Smooth muscle cell (in vitro differentiated cells): ENCODE data around the gene ZNF423. TPM values are rescaled to one million over a fixed set of nuclear protein-coding genes. Genes with fewer than 3 reads are reported as not detected.

Source experiments
- DNase-seq: peaks from one replicate; lab custom pipeline; 2025; ENCODE audit not compliant: unreplicated experiment; lab: John Stamatoyannopoulos, UW
- H2AFZ ChIP-seq: fragments of 200-600 bp; sonication (generic); 2 replicates; pipeline ENCODE4 v1.6.0; 2016; ENCODE audit warnings: antibody characterized with exemption, low read depth, mild to moderate bottlenecking
- H3F3A ChIP-seq: fragments of 200-600 bp; sonication (generic); 2 replicates; pipeline ENCODE4 v1.6.0; 2017; ENCODE audit warnings: antibody characterized with exemption, low read depth
- H3K27ac ChIP-seq: fragments of 200-600 bp; sonication (generic); 2 replicates; pipeline ENCODE4 v1.5.1; 2016; ENCODE audit warnings: low read depth, mild to moderate bottlenecking
- H3K27me3 ChIP-seq: fragments of 200-600 bp; sonication (generic); 2 replicates; pipeline ENCODE4 v1.6.1; 2016; ENCODE audit warnings: low read depth, mild to moderate bottlenecking
- H3K36me3 ChIP-seq: fragments of 200-600 bp; sonication (generic); 2 replicates; pipeline ENCODE4 v1.5.1; 2016; ENCODE audit warnings: low read depth
- H3K4me1 ChIP-seq: fragments of 200-600 bp; sonication (generic); 2 replicates; pipeline ENCODE4 v1.5.1; 2016; ENCODE audit warnings: low read depth
- H3K4me2 ChIP-seq: fragments of 200-600 bp; sonication (generic); 2 replicates; pipeline ENCODE4 v1.6.0; 2016; ENCODE audit warnings: mild to moderate bottlenecking
- H3K4me3 ChIP-seq: fragments of 200-600 bp; sonication (generic); 2 replicates; pipeline ENCODE4 v1.5.1; 2016; ENCODE audit warnings: mild to moderate bottlenecking
- H3K79me2 ChIP-seq: fragments of 200-600 bp; sonication (generic); 2 replicates; pipeline ENCODE4 v1.6.0; 2016; ENCODE audit warnings: low read depth, mild to moderate bottlenecking
- H3K9ac ChIP-seq: fragments of 200-600 bp; sonication (generic); 2 replicates; pipeline ENCODE4 v1.6.0; 2016; ENCODE audit warnings: low read depth
- H3K9me3 ChIP-seq: fragments of 200-600 bp; sonication (generic); replicated peaks from 2 replicates; pipeline ENCODE4 v1.5.1; 2016; ENCODE audit warnings: low read depth
- H4K20me1 ChIP-seq: fragments of 200-600 bp; sonication (generic); 2 replicates; pipeline ENCODE4 v1.6.0; 2016; ENCODE audit warnings: low read depth
- WGBS: methylation state at CpG from one replicate; pipeline ENCODE4 v1.1.7; 2016; ENCODE audit warnings: low lambda C conversion rate; 5-methylcytosine and 5-hydroxymethylcytosine counted together
- polyA plus RNA-seq: library from polyadenylated mRNA; unstranded; fragments of >200 nt; fragmentation: Nextera tagmentation; extraction: Ambion mirVana; gene quantifications from 2 replicates; pipeline ENCODE4 v1.2.1, GENCODE V29; 2016
- total RNA-seq: library from RNA; depleted of rRNA; stranded (reverse); fragments of >200 nt; gene quantifications from 2 replicates; pipeline ENCODE4 v1.2.3, GENCODE V29; 2014
- TF ChIP-seq, protein P1 (sequence below): fragments of 200-600 bp; sonication (generic); IDR thresholded peaks from 2 replicates; pipeline ENCODE4 v1.5.1; 2017; ENCODE audit warnings: borderline replicate concordance, mild to moderate bottlenecking, antibody characterized with exemption; ENCODE audit not compliant: insufficient read depth, poor library complexity, severe bottlenecking

Gene ZNF423
- total and polyA plus RNA-seq, 2 experiments from 2014 or later, result 6.9 to 7.0 TPM

DNA sequence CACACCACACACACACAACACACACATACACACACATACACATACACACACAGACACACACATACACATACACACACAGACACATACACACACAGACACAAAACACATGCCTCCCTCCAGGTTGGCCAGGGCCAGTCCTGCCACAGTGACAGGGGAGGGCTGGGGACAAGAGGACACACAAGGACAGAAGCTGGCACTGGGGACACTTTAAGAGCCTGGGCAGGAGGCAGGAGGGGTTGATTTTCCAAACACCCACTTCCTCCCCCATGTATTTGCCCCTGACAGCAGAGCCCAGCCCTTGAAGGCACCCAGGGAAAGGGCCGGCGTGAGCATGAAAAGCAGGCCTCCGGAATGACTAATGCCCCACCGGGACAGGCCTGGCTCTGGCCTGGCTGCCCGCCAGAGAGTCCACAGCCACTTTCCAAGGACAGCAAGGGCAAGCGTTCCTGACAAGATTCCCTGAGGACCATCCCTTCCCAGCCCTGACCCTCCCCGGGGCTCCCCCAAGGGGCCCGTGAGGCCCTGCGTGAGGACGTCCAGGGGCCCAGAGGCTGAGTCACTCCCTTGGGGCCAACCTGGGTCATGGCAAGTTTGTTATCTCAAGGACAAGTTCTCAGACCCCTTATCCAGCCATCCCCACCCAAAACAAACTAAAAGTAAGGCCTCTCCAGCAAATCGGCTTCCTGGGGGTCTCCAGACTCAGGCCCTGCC is 235.6 kb downstream of the ZNF423 start:
- TF ChIP-seq, protein P1, sequence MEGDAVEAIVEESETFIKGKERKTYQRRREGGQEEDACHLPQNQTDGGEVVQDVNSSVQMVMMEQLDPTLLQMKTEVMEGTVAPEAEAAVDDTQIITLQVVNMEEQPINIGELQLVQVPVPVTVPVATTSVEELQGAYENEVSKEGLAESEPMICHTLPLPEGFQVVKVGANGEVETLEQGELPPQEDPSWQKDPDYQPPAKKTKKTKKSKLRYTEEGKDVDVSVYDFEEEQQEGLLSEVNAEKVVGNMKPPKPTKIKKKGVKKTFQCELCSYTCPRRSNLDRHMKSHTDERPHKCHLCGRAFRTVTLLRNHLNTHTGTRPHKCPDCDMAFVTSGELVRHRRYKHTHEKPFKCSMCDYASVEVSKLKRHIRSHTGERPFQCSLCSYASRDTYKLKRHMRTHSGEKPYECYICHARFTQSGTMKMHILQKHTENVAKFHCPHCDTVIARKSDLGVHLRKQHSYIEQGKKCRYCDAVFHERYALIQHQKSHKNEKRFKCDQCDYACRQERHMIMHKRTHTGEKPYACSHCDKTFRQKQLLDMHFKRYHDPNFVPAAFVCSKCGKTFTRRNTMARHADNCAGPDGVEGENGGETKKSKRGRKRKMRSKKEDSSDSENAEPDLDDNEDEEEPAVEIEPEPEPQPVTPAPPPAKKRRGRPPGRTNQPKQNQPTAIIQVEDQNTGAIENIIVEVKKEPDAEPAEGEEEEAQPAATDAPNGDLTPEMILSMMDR, result no peak
- Histone ChIP-seq H3K9ac (peak overlapping the region; percentile 57), H4K20me1 (no peaks in the 10 kb centered on the region), H3K4me3 (no peak overlapping the region), H2AFZ (no peak overlapping the region), H3K27ac (peak overlapping the region; percentile 90), H3K4me2 (peak overlapping the region; percentile 63), H3K9me3 (no peaks in the 10 kb centered on the region), H3K27me3 (no peaks in the 10 kb centered on the region), H3F3A (peaks cover 8% of the 10 kb centered on the region), H3K79me2 (no peaks in the 10 kb centered on the region), H3K4me1 (peaks cover 12% of the 10 kb centered on the region), H3K36me3 (no peaks in the 10 kb centered on the region)
- peak; percentile 78 for DNase-seq
- 8% methylated on average over 11 of the region's 11 CpGs for WGBS

DNA sequence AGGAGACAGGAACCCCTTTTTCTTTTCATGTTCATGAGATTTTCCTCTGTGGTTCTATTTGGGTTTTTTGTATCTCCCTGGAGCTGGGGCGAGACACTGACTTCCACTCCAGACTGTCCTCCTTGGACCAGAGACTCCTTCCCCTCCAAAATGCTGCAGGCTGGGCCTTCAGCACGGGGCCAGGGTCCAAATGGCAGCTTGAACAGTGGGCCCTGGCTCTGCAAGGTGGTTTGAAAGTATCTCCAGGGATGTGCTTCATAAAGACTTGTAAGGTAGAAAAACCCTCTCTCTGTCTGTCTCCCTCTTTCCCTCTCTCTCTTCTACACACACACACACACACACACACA is 236.1 kb downstream of the ZNF423 start:
- DNase-seq, result no peak
- H2AFZ ChIP-seq, result no peak overlapping the region
- peaks cover 8% of the 10 kb centered on the region for H3F3A ChIP-seq
- H3K36me3 ChIP-seq, result no peaks in the 10 kb centered on the region
- peak overlapping the region; percentile 63 for H3K4me2 ChIP-seq
- no peaks in the 10 kb centered on the region for H4K20me1 ChIP-seq
- H3K79me2 ChIP-seq, result no peaks in the 10 kb centered on the region
- H3K27ac ChIP-seq, result peak overlapping the region; percentile 90
- H3K9ac ChIP-seq, result peak overlapping the region; percentile 28
- WGBS, result 85% methylated on average over 2 of the region's 2 CpGs
- H3K27me3 ChIP-seq, result no peaks in the 10 kb centered on the region
- H3K4me3 ChIP-seq, result no peak overlapping the region
- TF ChIP-seq, protein P1, result no peak
- peaks cover 12% of the 10 kb centered on the region for H3K4me1 ChIP-seq
- H3K9me3 ChIP-seq, result no peaks in the 10 kb centered on the region

DNA sequence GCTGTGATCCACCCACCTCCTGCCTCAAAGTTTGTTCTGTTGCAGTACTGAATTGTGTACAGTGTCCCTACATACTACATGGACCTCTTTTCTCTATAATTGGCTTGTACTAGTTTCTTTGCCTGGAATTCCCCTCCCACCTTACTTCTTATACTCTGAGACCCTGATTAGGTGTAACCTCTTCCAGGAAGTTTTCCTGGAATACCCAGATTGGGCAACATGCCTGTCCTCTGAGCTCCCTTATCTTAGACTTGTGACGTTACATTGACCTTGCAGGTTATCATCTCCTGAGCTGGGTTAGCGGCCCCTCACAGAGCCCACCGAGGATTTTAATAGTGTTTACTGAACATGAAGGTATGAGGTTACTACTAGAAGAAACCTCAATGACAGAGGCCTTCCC is 237.0 kb downstream of the ZNF423 start:
- Histone ChIP-seq H3K4me1 (peaks cover 12% of the 10 kb centered on the region), H3K9ac (no peak overlapping the region), H4K20me1 (no peaks in the 10 kb centered on the region), H3K36me3 (no peaks in the 10 kb centered on the region), H3K4me3 (no peak overlapping the region), H3F3A (peaks cover 8% of the 10 kb centered on the region), H2AFZ (no peak overlapping the region), H3K4me2 (no peak overlapping the region), H3K27ac (peak overlapping the region; percentile 90), H3K79me2 (no peaks in the 10 kb centered on the region), H3K9me3 (no peaks in the 10 kb centered on the region), H3K27me3 (no peaks in the 10 kb centered on the region)
- DNase-seq, result no peak
- 76% methylated on average over 3 of the region's 3 CpGs for WGBS
- TF ChIP-seq, protein P1, result no peak
